BLaER1 (cell line): ENCODE measurements around the gene CREB5.

Experiments
- H3K27ac ChIP-seq: shearing (Covaris generic); formaldehyde crosslinking; 2 replicates; pipeline ENCODE4 v1.8.1; 2022
- H3K27me3 ChIP-seq: shearing (Covaris generic); formaldehyde crosslinking; 2 replicates; pipeline ENCODE4 v1.8.1; 2022
- H3K36me3 ChIP-seq: shearing (Covaris generic); formaldehyde crosslinking; 2 replicates; pipeline ENCODE4 v1.8.1; 2022
- H3K4me1 ChIP-seq: shearing (Covaris generic); formaldehyde crosslinking; 2 replicates; pipeline ENCODE4 v1.8.1; 2022
- H3K4me2 ChIP-seq: shearing (Covaris generic); formaldehyde crosslinking; 2 replicates; pipeline ENCODE4 v1.8.1; 2022
- H3K4me3 ChIP-seq: shearing (Covaris generic); formaldehyde crosslinking; 2 replicates; pipeline ENCODE4 v1.8.1; 2022
- H3K9ac ChIP-seq: shearing (Covaris generic); formaldehyde crosslinking; 2 replicates; pipeline ENCODE4 v1.8.1; 2022
- H3K9me3 ChIP-seq: shearing (Covaris generic); formaldehyde crosslinking; 2 replicates; pipeline ENCODE4 v1.8.1; 2022
- H4K20me1 ChIP-seq: shearing (Covaris generic); formaldehyde crosslinking; 2 replicates; pipeline ENCODE4 v1.8.1; 2022
- Cebpa-rat ChIP-seq: shearing (Covaris generic); IDR thresholded peaks from 2 replicates; pipeline ENCODE4 v1.8.1; 2022

Gene CREB5

GRCh38 chr7:28858206-28858605 is 445.9 kb downstream of the CREB5 start:
- Histone ChIP-seq H3K4me3 (no peak overlapping the region), H3K9me3 (no peaks in the 10 kb centered on the region), H3K27me3 (peaks cover 16% of the 10 kb centered on the region), H3K4me1 (peaks cover 11% of the 10 kb centered on the region; the same call in 1 of the 2 replicates), H3K4me2 (no peak overlapping the region), H3K27ac (no peak overlapping the region), H3K36me3 (no peaks in the 10 kb centered on the region), H3K9ac (no peak overlapping the region), H4K20me1 (no peaks in the 10 kb centered on the region)
- TF ChIP-seq Cebpa-rat: no peak

DNA sequence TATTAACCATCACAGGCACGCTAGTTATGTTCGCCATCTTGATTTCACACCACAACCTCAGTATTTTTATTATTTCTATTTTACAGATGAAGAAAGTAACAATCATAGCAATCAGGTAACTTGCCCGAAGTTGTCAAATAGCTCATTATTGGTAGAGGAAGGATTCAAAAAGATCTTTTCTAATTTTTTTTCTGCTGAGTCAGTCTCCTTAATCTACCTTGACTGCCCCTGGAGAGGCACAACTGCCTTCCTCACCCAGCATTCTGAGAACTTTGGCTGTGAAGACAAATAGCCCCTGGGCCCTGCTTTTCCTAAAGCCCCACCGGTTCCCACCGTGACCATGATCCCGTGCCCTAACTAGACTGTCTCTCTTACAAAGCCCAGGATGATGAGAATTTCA is 446.6 kb downstream of the CREB5 start:
- Histone ChIP-seq H3K4me1 (peaks cover 4% of the 10 kb centered on the region; the same call in 1 of the 2 replicates), H3K9ac (no peak overlapping the region), H3K9me3 (no peaks in the 10 kb centered on the region), H3K4me2 (no peak overlapping the region), H3K27me3 (peaks cover 9% of the 10 kb centered on the region), H4K20me1 (no peaks in the 10 kb centered on the region), H3K36me3 (no peaks in the 10 kb centered on the region), H3K27ac (no peak overlapping the region), H3K4me3 (no peak overlapping the region)
- no peak for TF ChIP-seq Cebpa-rat

DNA sequence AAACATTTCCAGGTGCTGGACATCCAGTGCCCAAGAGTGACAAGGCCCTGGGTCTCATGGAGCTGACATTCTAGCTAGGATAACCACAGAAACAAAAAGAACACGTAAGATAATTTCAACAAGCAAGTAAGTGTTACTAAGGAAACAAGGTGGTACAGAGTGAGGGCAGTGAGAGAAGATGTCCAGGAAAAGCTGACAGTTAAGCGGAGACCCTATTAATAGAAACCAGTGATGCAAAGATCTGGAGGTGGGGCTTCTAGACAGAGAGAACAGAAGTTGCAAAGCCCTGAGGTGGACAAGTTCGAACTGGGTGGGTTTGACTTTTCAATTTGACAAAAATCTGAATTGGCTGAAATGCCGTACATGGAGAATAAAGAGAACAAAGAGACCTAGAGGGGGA is 449.5 kb downstream of the CREB5 start:
- Histone ChIP-seq H3K27me3 (no peaks in the 10 kb centered on the region), H3K27ac (no peak overlapping the region), H3K4me1 (no peaks in the 10 kb centered on the region), H3K36me3 (no peaks in the 10 kb centered on the region), H3K4me2 (no peak overlapping the region), H3K4me3 (no peak overlapping the region), H4K20me1 (no peaks in the 10 kb centered on the region), H3K9ac (no peak overlapping the region), H3K9me3 (no peaks in the 10 kb centered on the region)
- no peak for TF ChIP-seq Cebpa-rat

DNA sequence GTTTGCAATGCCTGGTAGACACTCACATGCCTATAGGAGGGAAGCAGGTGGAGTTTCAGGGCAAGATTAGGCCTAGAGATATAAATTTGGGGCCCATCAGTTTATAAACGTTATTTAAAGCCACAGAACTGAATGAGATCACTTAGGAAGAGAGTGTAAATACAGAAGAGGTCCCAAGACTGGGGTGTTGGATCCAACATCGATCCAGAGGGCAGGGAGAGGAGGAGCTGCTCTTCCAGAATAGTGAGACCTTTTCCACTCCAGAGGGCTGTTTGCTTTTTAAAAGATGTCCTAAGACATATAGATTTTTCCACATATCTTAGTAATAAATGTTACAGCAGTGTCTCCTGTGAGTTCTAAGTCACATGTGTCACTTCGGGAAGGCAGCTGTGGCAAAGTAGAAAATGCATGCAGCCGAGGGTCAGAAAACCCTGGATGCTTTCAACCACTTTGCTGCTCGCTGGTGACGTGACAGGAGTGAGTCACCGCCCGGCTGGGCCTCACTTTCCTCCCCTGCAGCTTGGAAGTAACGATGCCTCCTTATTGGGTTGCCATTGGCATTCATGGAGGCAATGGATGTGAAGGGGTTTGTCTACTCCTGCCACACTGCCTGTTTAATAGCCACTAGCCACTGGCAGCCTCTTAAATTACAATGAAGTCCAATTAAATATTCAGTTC is 450.4 kb downstream of the CREB5 start:
- H3K4me2 ChIP-seq: no peak overlapping the region
- no peak overlapping the region for H3K9ac ChIP-seq
- H3K27me3 ChIP-seq: no peaks in the 10 kb centered on the region
- H3K9me3 ChIP-seq: no peaks in the 10 kb centered on the region
- H3K27ac ChIP-seq: no peak overlapping the region
- no peaks in the 10 kb centered on the region for H4K20me1 ChIP-seq
- no peak overlapping the region for H3K4me3 ChIP-seq
- no peak for TF ChIP-seq Cebpa-rat
- no peaks in the 10 kb centered on the region for H3K36me3 ChIP-seq
- no peaks in the 10 kb centered on the region for H3K4me1 ChIP-seq

DNA sequence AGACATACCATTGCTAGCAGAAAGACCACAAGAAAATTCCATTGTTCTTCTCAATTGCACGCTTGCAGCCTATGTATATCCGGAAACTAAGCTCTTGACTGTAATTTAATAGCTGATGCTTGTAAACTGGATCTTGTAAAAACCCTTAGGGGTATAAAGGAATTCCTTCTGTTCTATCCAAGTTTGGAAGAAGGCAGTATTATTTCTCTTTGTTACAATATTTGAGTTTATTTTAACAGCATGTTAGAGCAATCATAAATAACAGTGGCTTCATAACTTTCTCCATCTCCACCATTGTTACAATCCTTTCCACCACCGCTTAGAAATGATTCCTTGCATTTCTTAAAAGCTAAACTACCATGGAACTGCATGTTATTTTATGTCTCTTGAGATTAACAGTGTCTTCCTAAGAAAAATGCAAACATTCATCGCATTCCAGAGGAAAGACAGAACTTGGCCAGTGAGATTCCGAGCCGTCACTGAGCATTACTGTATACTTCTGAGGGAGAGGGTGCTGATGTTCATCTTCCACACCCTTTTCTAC is 453.4 kb downstream of the CREB5 start:
- Histone ChIP-seq H3K27ac (no peak overlapping the region), H3K9ac (no peak overlapping the region), H4K20me1 (no peaks in the 10 kb centered on the region), H3K4me1 (no peaks in the 10 kb centered on the region), H3K27me3 (no peaks in the 10 kb centered on the region), H3K4me3 (no peak overlapping the region), H3K4me2 (no peak overlapping the region), H3K9me3 (no peaks in the 10 kb centered on the region), H3K36me3 (no peaks in the 10 kb centered on the region)
- TF ChIP-seq Cebpa-rat: no peak

GRCh38 chr7:28868712-28869111 is 456.4 kb downstream of the CREB5 start:
- Histone ChIP-seq H3K4me3 (no peak overlapping the region), H3K36me3 (no peaks in the 10 kb centered on the region), H3K4me1 (no peaks in the 10 kb centered on the region), H3K27ac (no peak overlapping the region), H4K20me1 (no peaks in the 10 kb centered on the region), H3K27me3 (no peaks in the 10 kb centered on the region), H3K4me2 (no peak overlapping the region), H3K9me3 (no peaks in the 10 kb centered on the region), H3K9ac (no peak overlapping the region)
- TF ChIP-seq Cebpa-rat: no peak

GRCh38 chr7:28871077-28871476 is 458.8 kb downstream of the CREB5 start:
- no peaks in the 10 kb centered on the region for H3K36me3 ChIP-seq
- H3K4me2 ChIP-seq: no peak overlapping the region
- peaks cover 9% of the 10 kb centered on the region; the same call in 1 of the 2 replicates for H3K4me1 ChIP-seq
- H3K27me3 ChIP-seq: no peaks in the 10 kb centered on the region
- TF ChIP-seq Cebpa-rat: no peak
- no peak overlapping the region for H3K27ac ChIP-seq
- H4K20me1 ChIP-seq: no peaks in the 10 kb centered on the region
- H3K4me3 ChIP-seq: no peak overlapping the region
- H3K9me3 ChIP-seq: no peaks in the 10 kb centered on the region
- H3K9ac ChIP-seq: no peak overlapping the region

DNA sequence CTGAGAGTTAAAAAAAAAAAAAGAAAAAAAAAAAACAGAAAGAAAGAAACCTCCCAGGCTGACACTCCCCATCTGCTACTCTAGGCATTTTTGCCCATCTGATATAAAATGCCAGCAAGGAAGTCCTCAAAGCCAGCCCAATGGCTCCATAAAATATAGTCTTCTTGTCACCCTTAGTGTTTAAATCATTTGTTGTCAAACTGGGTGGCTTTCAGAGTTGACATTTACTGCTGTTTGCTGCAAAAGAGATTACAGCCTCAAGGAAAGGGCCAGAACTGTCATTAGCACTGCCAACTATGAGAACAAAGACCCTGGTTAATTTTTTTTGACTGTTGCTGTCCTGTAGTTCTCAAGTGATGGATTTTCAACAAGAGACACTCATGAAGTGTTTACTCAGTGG is 459.3 kb downstream of the CREB5 start:
- no peaks in the 10 kb centered on the region for H4K20me1 ChIP-seq
- H3K4me3 ChIP-seq: no peak overlapping the region
- no peak overlapping the region for H3K27ac ChIP-seq
- no peaks in the 10 kb centered on the region for H3K9me3 ChIP-seq
- no peaks in the 10 kb centered on the region for H3K36me3 ChIP-seq
- no peak overlapping the region for H3K9ac ChIP-seq
- H3K4me1 ChIP-seq: peaks cover 9% of the 10 kb centered on the region; the same call in 1 of the 2 replicates
- no peaks in the 10 kb centered on the region for H3K27me3 ChIP-seq
- no peak for TF ChIP-seq Cebpa-rat
- H3K4me2 ChIP-seq: no peak overlapping the region

DNA sequence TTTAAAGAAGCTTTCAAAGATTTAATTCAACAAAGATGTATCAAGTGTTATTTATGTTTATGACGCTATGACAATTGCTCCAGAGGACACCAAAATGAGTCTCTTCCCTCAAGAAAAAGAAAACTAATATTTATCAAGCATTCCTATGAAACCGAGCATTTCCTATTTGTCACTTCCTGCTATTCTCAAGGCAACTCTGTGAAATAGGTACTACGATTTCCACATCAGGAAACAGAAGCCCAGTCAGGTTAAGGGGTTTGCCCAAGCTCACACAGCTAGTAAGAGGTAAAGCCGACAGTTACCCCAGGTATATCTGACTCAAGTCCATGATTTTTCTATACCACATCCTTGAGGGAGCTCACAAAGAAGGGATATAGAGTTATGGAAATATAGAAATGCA is 459.9 kb downstream of the CREB5 start:
- no peaks in the 10 kb centered on the region for H3K27me3 ChIP-seq
- peaks cover 9% of the 10 kb centered on the region; the same call in 1 of the 2 replicates for H3K4me1 ChIP-seq
- no peak for TF ChIP-seq Cebpa-rat
- no peak overlapping the region for H3K4me3 ChIP-seq
- H4K20me1 ChIP-seq: no peaks in the 10 kb centered on the region
- H3K9me3 ChIP-seq: no peaks in the 10 kb centered on the region
- no peak overlapping the region for H3K4me2 ChIP-seq
- H3K27ac ChIP-seq: no peak overlapping the region
- H3K9ac ChIP-seq: no peak overlapping the region
- H3K36me3 ChIP-seq: no peaks in the 10 kb centered on the region

GRCh38 chr7:28873365-28873764 is 461.0 kb downstream of the CREB5 start:
- Histone ChIP-seq H3K36me3 (no peaks in the 10 kb centered on the region), H3K27ac (no peak overlapping the region), H3K4me3 (no peak overlapping the region), H3K4me2 (no peak overlapping the region), H3K4me1 (peaks cover 9% of the 10 kb centered on the region; the same call in 1 of the 2 replicates), H3K9me3 (no peaks in the 10 kb centered on the region), H3K9ac (no peak overlapping the region), H4K20me1 (no peaks in the 10 kb centered on the region), H3K27me3 (no peaks in the 10 kb centered on the region)
- TF ChIP-seq Cebpa-rat: no peak
